AG04450 (cell line): Measurements from ENCODE around the gene SMYD2. TPM values are rescaled to one million over a fixed set of nuclear protein-coding genes. Genes with fewer than 3 reads are reported as not detected.
A peak's percentile ranks its signal among the peaks of the same experiment; 100 is the strongest.

Source experiments
- CTCF ChIA-PET: fragments of 300-600, 350-600 bp; formaldehyde crosslinking; extraction: SDS; loops from one replicate; lab custom pipeline; 2022; ENCODE audit warnings: antibody characterized with exemption, inconsistent platforms; lab: Charles Lee
- POLR2A ChIA-PET: fragments of 350-600 bp; formaldehyde crosslinking; extraction: SDS; loops from one replicate; lab custom pipeline; 2021; ENCODE audit warnings: antibody characterized with exemption, inconsistent platforms; lab: Yijun Ruan, JAX
- DNase-seq: peaks from one replicate; pipeline ENCODE4 v3.0.0-alpha.2; 2011; ENCODE audit warnings: low read depth, low spot score
- H3K27ac ChIP-seq: one replicate; pipeline ENCODE4 v1.5.1; 2012; ENCODE audit warnings: low read depth, low read length, control low read depth
- H3K27me3 ChIP-seq: one replicate; pipeline ENCODE4 v1.6.0; 2012; ENCODE audit warnings: low read length; ENCODE audit not compliant: control insufficient read depth, insufficient read depth
- H3K4me3 ChIP-seq: 2 replicates; pipeline ENCODE4 v1.5.1; 2011; ENCODE audit warnings: mild to moderate bottlenecking, low read depth, low read length, control low read depth
- H3K9me3 ChIP-seq: 2 replicates; pipeline ENCODE4 v1.5.1; 2012; ENCODE audit warnings: low read length; ENCODE audit not compliant: control insufficient read depth, insufficient read depth
- polyA plus RNA-seq: library from polyadenylated mRNA; depleted of rRNA; stranded (reverse); fragments of >200 nt; gene quantifications from 2 replicates; pipeline ENCODE4 v1.2.3, GENCODE V29; 2011
- TF ChIP-seq, protein P1 (sequence below): IDR thresholded peaks from 2 replicates; pipeline ENCODE4 v1.5.1; 2011; ENCODE audit warnings: low read depth, low read length, control low read depth, inconsistent platforms

Gene SMYD2
- polyA plus RNA-seq, 1 experiment, result 54.7 TPM

DNA sequence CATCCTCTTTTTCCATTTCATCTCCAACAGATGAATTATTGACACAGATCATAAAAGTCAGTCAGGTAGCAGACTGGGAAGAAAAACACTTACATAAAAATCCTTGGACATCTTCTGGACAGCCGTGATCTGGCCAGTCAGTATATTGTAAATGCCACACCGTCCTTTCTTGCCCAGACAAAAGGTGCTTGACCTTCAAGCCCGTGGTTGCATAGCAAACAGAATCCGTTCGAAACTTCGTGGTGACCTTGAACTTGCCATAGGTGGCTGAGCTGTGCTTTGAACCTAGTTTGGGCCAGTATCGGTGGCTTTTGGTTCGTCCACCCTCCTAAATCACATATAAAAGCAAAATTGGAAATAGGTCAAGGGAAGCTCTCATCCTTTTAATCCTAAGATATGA lies 88.4 kb downstream of the SMYD2 start:
- DNase-seq, result no peak
- TF ChIP-seq, protein P1, sequence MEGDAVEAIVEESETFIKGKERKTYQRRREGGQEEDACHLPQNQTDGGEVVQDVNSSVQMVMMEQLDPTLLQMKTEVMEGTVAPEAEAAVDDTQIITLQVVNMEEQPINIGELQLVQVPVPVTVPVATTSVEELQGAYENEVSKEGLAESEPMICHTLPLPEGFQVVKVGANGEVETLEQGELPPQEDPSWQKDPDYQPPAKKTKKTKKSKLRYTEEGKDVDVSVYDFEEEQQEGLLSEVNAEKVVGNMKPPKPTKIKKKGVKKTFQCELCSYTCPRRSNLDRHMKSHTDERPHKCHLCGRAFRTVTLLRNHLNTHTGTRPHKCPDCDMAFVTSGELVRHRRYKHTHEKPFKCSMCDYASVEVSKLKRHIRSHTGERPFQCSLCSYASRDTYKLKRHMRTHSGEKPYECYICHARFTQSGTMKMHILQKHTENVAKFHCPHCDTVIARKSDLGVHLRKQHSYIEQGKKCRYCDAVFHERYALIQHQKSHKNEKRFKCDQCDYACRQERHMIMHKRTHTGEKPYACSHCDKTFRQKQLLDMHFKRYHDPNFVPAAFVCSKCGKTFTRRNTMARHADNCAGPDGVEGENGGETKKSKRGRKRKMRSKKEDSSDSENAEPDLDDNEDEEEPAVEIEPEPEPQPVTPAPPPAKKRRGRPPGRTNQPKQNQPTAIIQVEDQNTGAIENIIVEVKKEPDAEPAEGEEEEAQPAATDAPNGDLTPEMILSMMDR, result no peak
- H3K27ac ChIP-seq, result no peak overlapping the region
- no peaks in the 10 kb centered on the region for H3K9me3 ChIP-seq
- ChIA-PET POLR2A (no interaction called here), CTCF (no interaction called here)
- no peaks in the 10 kb centered on the region for H3K27me3 ChIP-seq
- H3K4me3 ChIP-seq, result no peak overlapping the region

DNA sequence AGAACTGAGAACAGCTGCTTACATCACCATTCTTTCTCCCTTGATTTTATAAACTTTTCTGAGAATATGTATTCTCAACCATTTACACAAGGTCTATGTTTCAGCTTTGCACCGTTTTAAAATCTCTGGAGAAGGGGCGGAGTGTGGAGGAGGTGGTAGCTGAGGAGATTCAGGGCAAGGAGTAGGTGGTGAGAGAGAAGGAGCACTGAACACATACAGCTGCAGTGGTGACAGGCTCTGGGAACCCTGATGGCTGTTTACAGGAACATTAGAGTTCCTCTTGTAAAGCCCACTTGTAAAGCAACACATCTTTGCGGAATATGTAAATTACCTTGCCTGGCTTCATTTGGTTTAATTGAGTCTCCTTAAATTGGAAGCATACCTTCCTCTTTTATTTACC lies 89.7 kb downstream of the SMYD2 start:
- ChIA-PET CTCF (interaction anchor here (1.8 kb wide), 1 partner anchor 39 kb away, joined by 4 read pairs; no protein-coding TSS in a partner anchor), POLR2A (no interaction called here)
- TF ChIP-seq, protein P1, result no peak
- H3K27me3 ChIP-seq, result no peaks in the 10 kb centered on the region
- no peak overlapping the region for H3K27ac ChIP-seq
- no peak for DNase-seq
- H3K9me3 ChIP-seq, result no peaks in the 10 kb centered on the region
- no peak overlapping the region for H3K4me3 ChIP-seq

DNA sequence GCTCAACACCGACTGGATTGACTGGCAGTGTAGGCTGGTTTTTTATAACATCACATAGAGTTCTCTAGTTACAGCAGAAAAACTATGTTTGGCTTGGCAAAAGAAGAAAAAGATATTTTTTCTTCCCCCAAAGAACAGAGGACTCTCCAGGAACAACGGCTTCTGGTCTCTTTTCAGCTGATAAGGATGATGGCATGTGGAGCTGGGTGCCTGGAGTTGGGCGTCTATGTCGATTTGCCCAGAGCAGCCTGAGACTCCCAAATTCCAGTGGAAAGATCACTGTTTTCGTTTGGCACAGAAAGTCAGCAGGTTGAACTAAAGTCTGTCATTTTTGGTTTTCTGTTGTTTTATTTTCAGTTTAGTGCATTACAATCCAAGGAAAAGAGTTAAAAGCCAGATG lies 91.1 kb downstream of the SMYD2 start:
- CTCF ChIA-PET, result interaction anchor here (0.9 to 1.8 kb wide), 2 partner anchors 40 to 177 kb away, joined by 3 to 4 read pairs; no protein-coding TSS in a partner anchor
- Histone ChIP-seq H3K4me3 (no peak overlapping the region), H3K9me3 (no peaks in the 10 kb centered on the region), H3K27ac (no peak overlapping the region), H3K27me3 (no peaks in the 10 kb centered on the region)
- DNase-seq, result no peak
- POLR2A ChIA-PET, result no interaction called here
- TF ChIP-seq, protein P1, result no peak

DNA sequence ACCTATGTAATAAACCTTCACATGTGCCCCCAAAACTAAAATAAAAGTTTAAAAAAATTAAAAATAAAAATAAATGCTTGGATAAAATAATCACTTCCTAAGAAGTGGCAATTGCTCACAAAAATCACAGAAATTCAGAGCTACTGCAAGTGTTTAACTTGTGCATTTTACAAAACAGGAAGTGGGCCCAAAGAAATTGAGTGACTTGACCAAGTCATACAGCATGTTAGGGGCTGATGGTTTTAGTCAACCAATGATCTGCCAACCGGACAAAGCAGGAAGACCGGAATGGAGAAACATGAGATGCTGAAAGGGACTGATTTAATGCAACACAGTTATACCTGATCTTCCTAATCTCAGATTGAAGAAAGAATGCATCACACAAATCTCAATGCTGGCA lies 96.5 kb downstream of the SMYD2 start:
- TF ChIP-seq, protein P1, result no peak
- Histone ChIP-seq H3K27me3 (no peaks in the 10 kb centered on the region), H3K4me3 (no peak overlapping the region), H3K27ac (no peak overlapping the region), H3K9me3 (no peaks in the 10 kb centered on the region)
- POLR2A ChIA-PET, result interaction anchor here (0.6 kb wide), 1 partner anchor 23 kb away, joined by 3 read pairs; no protein-coding TSS in a partner anchor
- DNase-seq, result no peak
- CTCF ChIA-PET, result interaction anchor here (1.2 kb wide), 1 partner anchor 259 kb away, joined by 4 read pairs; no protein-coding TSS in a partner anchor

DNA sequence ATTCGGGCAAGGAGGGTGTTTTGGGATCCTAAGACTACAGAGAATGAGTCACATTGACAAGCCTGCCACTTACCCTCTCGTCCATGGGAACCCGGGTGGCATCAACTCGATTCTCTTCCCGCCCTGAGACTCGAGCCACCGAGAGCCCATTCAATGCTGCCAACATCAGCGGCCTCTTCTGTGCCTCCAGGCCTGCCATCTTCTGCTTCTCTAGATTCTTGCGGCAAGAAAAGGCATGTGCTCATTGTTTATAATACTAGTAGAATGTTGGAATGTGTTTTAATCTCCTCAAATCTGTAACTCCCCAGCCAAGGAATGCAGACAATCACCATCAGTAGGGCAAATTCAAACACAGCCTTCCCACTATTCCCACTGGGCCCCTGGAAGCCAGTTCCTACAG lies 96.9 kb downstream of the SMYD2 start:
- Histone ChIP-seq H3K27ac (no peak overlapping the region), H3K27me3 (no peaks in the 10 kb centered on the region), H3K9me3 (no peaks in the 10 kb centered on the region), H3K4me3 (no peak overlapping the region)
- ChIA-PET POLR2A (interaction anchor here (0.6 kb wide), 1 partner anchor 22 kb away, joined by 3 read pairs; no protein-coding TSS in a partner anchor), CTCF (no interaction called here)
- TF ChIP-seq, protein P1, result no peak
- DNase-seq, result peak; percentile 43
